HepG2 (cell line): ENCODE data around the gene CNNM2. TPM values are rescaled to one million over a fixed set of nuclear protein-coding genes. Genes with fewer than 3 reads are reported as not detected.

Experiments used
- ATAC-seq: fragments of 200-7000 bp; cut with Tn5 transposase; 3 replicates; pipeline ENCODE4 v1.9.1; 2020; ENCODE audit warnings: mild to moderate bottlenecking, moderate library complexity
- BruUV-seq: library from RNA; stranded (reverse); fragments of 400-500 nt; replicated peaks from 2 replicates; lab custom pipeline; 2021; lab: Mats Ljungman, UMichigan
- CTCF ChIA-PET: fragments of 300-600 bp; formaldehyde crosslinking; extraction: SDS; loops from one replicate; lab custom pipeline; 2021; ENCODE audit warnings: low total read pairs, inconsistent platforms, low intra/inter-chr PET ratio; lab: Yijun Ruan, JAX
- POLR2A ChIA-PET: fragments of 350-600 bp; sonication (Branson Sonifier 250); formaldehyde crosslinking; loops from one replicate; lab custom pipeline; 2020; ENCODE audit warnings: antibody characterized with exemption, inconsistent platforms; lab: Yijun Ruan, JAX
- DNase-seq: peaks from one replicate; pipeline ENCODE4 v3.0.0-alpha.2; 2015; ENCODE audit warnings: low spot score
- FAIRE-seq: peaks from 3 replicates; lab custom pipeline; 2011; peaks lifted over from hg19 to GRCh38; lab: Jason Lieb, UNC
- H2AFZ ChIP-seq: one replicate; pipeline ENCODE4 v1.6.1; 2011; ENCODE audit warnings: low read length, inconsistent platforms
- H3K27ac ChIP-seq: fragments of 300-600 bp; 3 replicates; pipeline ENCODE4 v1.8.0; 2011; ENCODE audit warnings: mixed run types, mild to moderate bottlenecking, mixed read lengths, low read length, inconsistent platforms; ENCODE audit not compliant: insufficient read depth; ENCODE audit errors: extremely low read length
- H3K27me3 ChIP-seq, 2 experiments: fragments of 200-600 bp in 1 of 2; 2 replicates in 1 of 2; 3 replicates in 1 of 2; pipeline versions ENCODE4 v1.6.0 to v1.8.0; 2011; ENCODE audit warnings: low read length in 2 of 2, mild to moderate bottlenecking in 2 of 2, moderate library complexity in 2 of 2, inconsistent platforms in 1 of 2; ENCODE audit not compliant: insufficient read depth in 2 of 2, control insufficient read depth in 1 of 2
- H3K36me3 ChIP-seq, 2 experiments: fragments of 200-600 bp in 1 of 2; replicated peaks in 1 of 2; 2 replicates in 1 of 2; 3 replicates in 1 of 2; pipeline versions ENCODE4 v1.5.1 to v1.8.0; 2011; ENCODE audit warnings: low read length in 2 of 2, inconsistent platforms in 1 of 2; ENCODE audit not compliant: insufficient read depth in 2 of 2, control insufficient read depth in 1 of 2
- H3K4me1 ChIP-seq: 2 replicates; pipeline ENCODE4 v1.5.1; 2012; ENCODE audit warnings: low read length, inconsistent platforms; ENCODE audit not compliant: insufficient read depth
- H3K4me2 ChIP-seq: 2 replicates; pipeline ENCODE4 v1.6.0; 2011; ENCODE audit warnings: low read depth, low read length, inconsistent platforms
- H3K4me3 ChIP-seq, 3 experiments: fragments of 200-600 bp in 1 of 3; sonication (generic), shearing (Covaris generic) in 1 of 3; replicated peaks in 1 of 3; 2 replicates each; pipeline ENCODE4 v1.5.1; 2011 to 2016; ENCODE audit warnings: low read length in 3 of 3, inconsistent platforms in 2 of 3, low read depth in 2 of 3, mild to moderate bottlenecking in 2 of 3, control low read depth in 1 of 3, mixed read lengths in 1 of 3; ENCODE audit not compliant: insufficient read depth in 1 of 3
- H3K79me2 ChIP-seq: one replicate; pipeline ENCODE4 v1.6.1; 2011; ENCODE audit warnings: low read length, inconsistent platforms; ENCODE audit not compliant: insufficient read depth
- H3K9ac ChIP-seq: 2 replicates; pipeline ENCODE4 v1.6.0; 2011; ENCODE audit warnings: mild to moderate bottlenecking, low read depth, low read length, inconsistent platforms; ENCODE audit not compliant: insufficient read depth
- H3K9me3 ChIP-seq: 2 replicates; pipeline ENCODE4 v1.5.1; 2012; ENCODE audit warnings: mild to moderate bottlenecking, low read length
- H4K20me1 ChIP-seq: 2 replicates; pipeline ENCODE4 v1.6.0; 2011; ENCODE audit warnings: inconsistent platforms, mild to moderate bottlenecking, low read length, moderate library complexity; ENCODE audit not compliant: insufficient read depth
- GABPA ChIP-seq, 2 experiments: IDR thresholded peaks; 2 replicates each; pipeline ENCODE4 v1.6.1; 2011 to 2016; ENCODE audit warnings: low read depth in 2 of 2, low read length in 1 of 2, missing biosample characterization in 1 of 2, missing genetic modification characterization in 1 of 2
- KLF11 ChIP-seq: IDR thresholded peaks from 2 replicates; pipeline ENCODE4 v1.6.1; 2016; ENCODE audit warnings: missing compliant biosample characterization
- REXO4 ChIP-seq: sonication (generic); formaldehyde crosslinking; IDR thresholded peaks from 2 replicates; pipeline ENCODE4 v1.8.0; 2022; ENCODE audit warnings: missing genetic modification reagents, mild to moderate bottlenecking, borderline replicate concordance
- SUZ12 ChIP-seq: fragments of 150-350 bp; IDR thresholded peaks from 2 replicates; pipeline ENCODE4 v1.6.1; 2014; ENCODE audit warnings: low read depth, low read length
- ZFY ChIP-seq: sonication (generic); formaldehyde crosslinking; IDR thresholded peaks from 2 replicates; pipeline ENCODE4 v1.4.0; 2020; ENCODE audit warnings: missing genetic modification reagents
- ZNF431 ChIP-seq: sonication (generic); formaldehyde crosslinking; IDR thresholded peaks from 2 replicates; pipeline ENCODE4 v1.9.0; 2022; ENCODE audit warnings: missing genetic modification reagents, low read depth, mild to moderate bottlenecking, borderline replicate concordance
- ZNF567 ChIP-seq: sonication (generic); formaldehyde crosslinking; IDR thresholded peaks from 2 replicates; pipeline ENCODE4 v1.8.1; 2023; ENCODE audit warnings: mild to moderate bottlenecking, missing genetic modification reagents, borderline replicate concordance
- ZNF737 ChIP-seq: sonication (generic); formaldehyde crosslinking; IDR thresholded peaks from 2 replicates; pipeline ENCODE4 v1.5.0; 2020; ENCODE audit warnings: missing genetic modification reagents, mild to moderate bottlenecking, borderline replicate concordance
- WGBS: methylation state at CpG from one replicate; pipeline ENCODE4 v1.1.6; 2017; ENCODE audit warnings: low lambda C conversion rate; 5-methylcytosine and 5-hydroxymethylcytosine counted together
- in situ Hi-C: cut with HindIII; loops from 2 replicates; pipeline ENCODE4 v1.10.0; 2017; ENCODE audit warnings: low pct_unique_long_range_greater_than_20kb; ENCODE audit not compliant: extremely low pct_ligation_motif_present
- intact Hi-C: fragments of 100-400 bp; cut with micrococcal nuclease; formaldehyde crosslinking; loops from one replicate; pipeline ENCODE4 v1.10.0; 2022; ENCODE audit not compliant: unreplicated experiment
- polyA plus RNA-seq, 8 experiments: library from polyadenylated mRNA; depleted of rRNA in 3 of 8; stranded (reverse) in 7 of 8; unstranded in 1 of 8; fragments of >200 nt; fragmentation: Illumina TruSeq in 4 of 8; extraction: Trizol in 4 of 8; gene quantifications; 2 replicates each; pipeline versions ENCODE4 v1.2.1 to v1.2.3, GENCODE V29; 2011 to 2016; ENCODE audit warnings: low read depth in 4 of 8, missing spikeins in 1 of 8, mixed read lengths in 1 of 8; ENCODE audit not compliant: insufficient read depth in 1 of 8
- total RNA-seq, 5 experiments: library from RNA; depleted of rRNA; stranded (reverse); fragments of >200 nt; fragmentation: Illumina TruSeq; extraction: Trizol; gene quantifications; 2 replicates each; pipeline ENCODE4 v1.2.3, GENCODE V29; 2016; ENCODE audit warnings: low read depth in 1 of 5
- TF ChIP-seq, protein P1 (sequence below): sonication (generic); formaldehyde crosslinking; IDR thresholded peaks from 2 replicates; pipeline ENCODE4 v1.8.1; 2023; ENCODE audit warnings: mild to moderate bottlenecking, missing genetic modification reagents
- TF ChIP-seq, protein P2 (sequence below): sonication (generic); formaldehyde crosslinking; IDR thresholded peaks from 2 replicates; pipeline ENCODE4 v1.5.0; 2020; ENCODE audit warnings: missing genetic modification reagents, mild to moderate bottlenecking, borderline replicate concordance
- TF ChIP-seq, protein P3 (sequence below): sonication (generic); formaldehyde crosslinking; IDR thresholded peaks from 2 replicates; pipeline ENCODE4 v1.5.1; 2020; ENCODE audit warnings: missing genetic modification reagents, mild to moderate bottlenecking, borderline replicate concordance

Gene CNNM2
- total and polyA plus RNA-seq, 2 of the 13 experiments (the other 11 are each of a cell fraction or from before 2014, with no cell fraction given), result 7.1 to 9.0 TPM

DNA sequence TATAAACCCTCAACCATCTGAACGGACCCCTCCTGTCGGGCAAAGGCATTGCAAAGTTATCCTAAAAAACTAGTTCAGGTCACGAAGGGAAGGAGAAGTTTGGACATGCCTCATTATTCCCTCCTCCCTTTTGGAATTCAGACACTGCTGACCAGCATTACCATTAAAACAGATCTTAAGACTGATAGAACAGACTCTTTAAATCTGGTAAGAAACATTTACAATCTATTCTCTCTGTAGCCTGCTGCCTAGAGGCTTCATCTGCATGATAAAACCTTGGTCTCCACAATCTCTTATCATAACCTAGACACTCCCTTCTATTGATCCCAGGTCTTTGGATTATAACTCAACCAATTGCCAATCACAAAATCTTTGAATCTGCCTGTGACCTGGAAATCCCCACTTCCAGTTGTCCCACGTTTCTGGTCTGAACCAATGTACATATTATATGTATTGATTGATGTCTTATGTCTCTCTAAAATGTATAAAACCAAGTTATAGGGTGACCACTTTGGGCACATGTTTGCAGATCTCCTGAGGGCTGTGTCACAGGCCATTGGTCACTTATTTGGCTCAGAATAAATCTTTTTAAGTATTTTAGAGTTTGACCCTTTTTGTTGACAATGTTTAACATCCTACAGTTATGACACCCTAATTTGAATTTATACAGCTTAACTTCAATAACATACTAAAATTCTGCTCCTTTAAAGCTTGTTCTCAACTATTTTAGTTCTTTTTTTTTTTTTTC lies 23.5 kb upstream of the CNNM2 start:
- Histone ChIP-seq H4K20me1 (no peaks in the 10 kb centered on the region), H3K9me3 (no peaks in the 10 kb centered on the region), H3K4me1 (no peaks in the 10 kb centered on the region), H3K27ac (no peak overlapping the region), H3K79me2 (no peaks in the 10 kb centered on the region), H3K9ac (no peak overlapping the region), H3K4me2 (no peak overlapping the region), H3K36me3 (peaks cover 1 to 11% of the 10 kb centered on the region in 2 experiments; a peak in 2 of 5 replicates), H2AFZ (no peak overlapping the region), H3K27me3 (no peaks in the 10 kb centered on the region), H3K4me3 (no peak overlapping the region)
- TF ChIP-seq, protein P1, sequence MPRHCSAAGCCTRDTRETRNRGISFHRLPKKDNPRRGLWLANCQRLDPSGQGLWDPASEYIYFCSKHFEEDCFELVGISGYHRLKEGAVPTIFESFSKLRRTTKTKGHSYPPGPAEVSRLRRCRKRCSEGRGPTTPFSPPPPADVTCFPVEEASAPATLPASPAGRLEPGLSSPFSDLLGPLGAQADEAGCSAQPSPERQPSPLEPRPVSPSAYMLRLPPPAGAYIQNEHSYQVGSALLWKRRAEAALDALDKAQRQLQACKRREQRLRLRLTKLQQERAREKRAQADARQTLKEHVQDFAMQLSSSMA, result no peak
- no TSS peak for BruUV-seq
- intact Hi-C loops (no loop called here), in situ Hi-C loops (no loop called here)
- CTCF ChIA-PET, result no interaction called here
- WGBS, result 89% methylated on average over 4 of the region's 4 CpGs
- no peak for FAIRE-seq
- ATAC-seq, result no peak
- no peak for DNase-seq
- POLR2A ChIA-PET, result no interaction called here

DNA sequence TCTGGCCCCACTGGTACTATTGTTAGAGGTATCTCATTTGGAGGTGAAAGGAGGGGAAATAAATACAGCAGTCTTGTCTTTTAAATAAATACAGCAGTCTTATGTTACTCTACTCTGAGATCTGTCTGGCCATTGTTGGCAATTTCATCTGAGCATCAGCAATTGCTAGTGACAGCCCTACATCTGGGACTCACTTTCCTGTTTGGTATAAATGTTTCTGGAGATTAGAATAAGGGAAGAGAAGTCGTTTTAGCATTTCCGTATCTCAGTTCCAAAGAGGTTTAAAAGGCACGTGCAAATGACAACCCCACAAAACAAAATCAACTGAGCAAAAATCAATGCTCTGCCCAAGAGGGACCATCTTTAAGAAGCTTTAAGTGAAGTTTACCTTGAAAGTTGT lies 18.1 kb upstream of the CNNM2 start:
- H3K9ac ChIP-seq, result no peak overlapping the region
- TF ChIP-seq ZNF567 (CRISPR knock-in tag), result no peak
- TF ChIP-seq, protein P2, sequence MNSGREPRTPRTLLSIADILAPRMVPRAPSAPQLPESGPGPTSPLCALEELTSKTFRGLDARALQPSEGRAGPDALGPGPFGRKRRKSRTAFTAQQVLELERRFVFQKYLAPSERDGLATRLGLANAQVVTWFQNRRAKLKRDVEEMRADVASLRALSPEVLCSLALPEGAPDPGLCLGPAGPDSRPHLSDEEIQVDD (CRISPR knock-in tag), result no peak
- TF ChIP-seq ZNF737 (CRISPR knock-in tag), result no peak
- TF ChIP-seq, protein P3, sequence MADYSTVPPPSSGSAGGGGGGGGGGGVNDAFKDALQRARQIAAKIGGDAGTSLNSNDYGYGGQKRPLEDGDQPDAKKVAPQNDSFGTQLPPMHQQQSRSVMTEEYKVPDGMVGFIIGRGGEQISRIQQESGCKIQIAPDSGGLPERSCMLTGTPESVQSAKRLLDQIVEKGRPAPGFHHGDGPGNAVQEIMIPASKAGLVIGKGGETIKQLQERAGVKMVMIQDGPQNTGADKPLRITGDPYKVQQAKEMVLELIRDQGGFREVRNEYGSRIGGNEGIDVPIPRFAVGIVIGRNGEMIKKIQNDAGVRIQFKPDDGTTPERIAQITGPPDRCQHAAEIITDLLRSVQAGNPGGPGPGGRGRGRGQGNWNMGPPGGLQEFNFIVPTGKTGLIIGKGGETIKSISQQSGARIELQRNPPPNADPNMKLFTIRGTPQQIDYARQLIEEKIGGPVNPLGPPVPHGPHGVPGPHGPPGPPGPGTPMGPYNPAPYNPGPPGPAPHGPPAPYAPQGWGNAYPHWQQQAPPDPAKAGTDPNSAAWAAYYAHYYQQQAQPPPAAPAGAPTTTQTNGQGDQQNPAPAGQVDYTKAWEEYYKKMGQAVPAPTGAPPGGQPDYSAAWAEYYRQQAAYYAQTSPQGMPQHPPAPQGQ (CRISPR knock-in tag), result no peak
- TF ChIP-seq ZFY (CRISPR knock-in tag), result no peak
- no peak for TF ChIP-seq ZNF431 (CRISPR knock-in tag)
- no peak for TF ChIP-seq SUZ12
- no peak for TF ChIP-seq GABPA (IDR thresholded peaks at IDR 0.05; ENCODE audit: low read depth, low read length)
- no peak for TF ChIP-seq GABPA (CRISPR knock-in tag; IDR thresholded peaks at IDR 0.05; ENCODE audit: low read depth)
- no peak for TF ChIP-seq KLF11
- TF ChIP-seq REXO4 (CRISPR knock-in tag), result no peak
- H3K4me1 ChIP-seq, result no peaks in the 10 kb centered on the region
- no peak overlapping the region for H2AFZ ChIP-seq
- DNase-seq (no peak), ATAC-seq (no peak), FAIRE-seq (no peak)
- in situ Hi-C loops (loop anchor here (10.0 kb wide), 1 partner anchor 175 kb away; no protein-coding TSS in a partner anchor), intact Hi-C loops (no loop called here)
- CTCF ChIA-PET, result interaction anchor here (3.2 kb wide), 1 partner anchor 65 kb away, joined by 40 read pairs; no protein-coding TSS in a partner anchor
- 0 out of 5 replicates have a peak, but pooled peaks cover 0 to 2% of the 10 kb centered on the region in 2 experiments for H3K36me3 ChIP-seq
- H3K79me2 ChIP-seq, result no peaks in the 10 kb centered on the region
- H3K4me2 ChIP-seq, result no peak overlapping the region
- 90% methylated on average over 3 of the region's 3 CpGs for WGBS
- H3K9me3 ChIP-seq, result no peaks in the 10 kb centered on the region
- H3K27ac ChIP-seq, result no peak overlapping the region
- no TSS peak for BruUV-seq
- H4K20me1 ChIP-seq, result no peaks in the 10 kb centered on the region
- H3K4me3 ChIP-seq, result no peak overlapping the region
- POLR2A ChIA-PET, result no interaction called here
- H3K27me3 ChIP-seq, result no peaks in the 10 kb centered on the region
